Colonic mucosa (tissue), 4 donors: ENCODE results near the gene NEGR1. TPM values are rescaled to one million over a fixed set of nuclear protein-coding genes. Genes with fewer than 3 reads are reported as not detected.

Experiments
- DNase-seq: peaks from one replicate; pipeline ENCODE4 v3.0.0-alpha.2; 2020
- H3K27ac ChIP-seq: fragments of 200-600 bp; one replicate; pipeline ENCODE4 v1.8.0; 2021
- H3K27me3 ChIP-seq: fragments of 200-600 bp; one replicate; pipeline ENCODE4 v1.8.0; 2021
- H3K36me3 ChIP-seq: fragments of 200-600 bp; one replicate; pipeline ENCODE4 v1.8.0; 2021
- H3K4me1 ChIP-seq: fragments of 200-600 bp; one replicate; pipeline ENCODE4 v1.8.0; 2021; ENCODE audit warnings: mild to moderate bottlenecking
- H3K4me3 ChIP-seq: fragments of 200-600 bp; one replicate; pipeline ENCODE4 v1.8.0; 2021
- H3K9ac ChIP-seq, 2 donors: one replicate each; pipeline ENCODE4 v1.7.0; 2013; ENCODE audit warnings: control low read depth in 2 of 2, low read depth in 2 of 2, low read length in 2 of 2
- H3K9me3 ChIP-seq: fragments of 200-600 bp; one replicate; pipeline ENCODE4 v1.8.0; 2021
- CTCF ChIP-seq: fragments of 200-600 bp; IDR thresholded peaks from one replicate; pipeline ENCODE4 v1.8.0; 2022; ENCODE audit warnings: antibody characterized with exemption, mild to moderate bottlenecking
- intact Hi-C: fragments of 100-400 bp; cut with DNase I; formaldehyde crosslinking; loops from one replicate; pipeline ENCODE4 v1.14.1; 2022
- total RNA-seq, 2 donors: library from RNA; stranded (reverse); fragmentation: NEBNext Ultra II Directional in 1 of 2; extraction: Animal tissue kit (Norgen Biotek cat#: 25700) in 1 of 2; gene quantifications; one replicate each; pipeline ENCODE4 v1.2.1, GENCODE V29; 2021
- donor health status: healthy.
- donor health status: DM: no; HTN: no; CAD: no.
- donor health status: DM: no; HTN: no; CAD: no.

The NEGR1 gene
- total RNA-seq, 2 donors from 2014 or later, result 4.0 to 9.2 TPM

- no peak for DNase-seq
- Histone ChIP-seq H3K27me3 (no peaks in the 10 kb centered on the region), H3K4me1 (no peaks in the 10 kb centered on the region), H3K36me3 (no peaks in the 10 kb centered on the region), H3K4me3 (no peak overlapping the region), H3K9me3 (no peaks in the 10 kb centered on the region), H3K9ac (no peak overlapping the region), H3K27ac (no peak overlapping the region)
- intact Hi-C loops, result no loop called here
- no peak for TF ChIP-seq CTCF
These were observed 275.0 kb downstream of the NEGR1 start for GRCh38 chr1:72007312-72007711.

GRCh38 chr1:72006092-72006491 is 276.2 kb downstream of the NEGR1 start:
- Histone ChIP-seq H3K27ac (no peak overlapping the region), H3K27me3 (no peaks in the 10 kb centered on the region), H3K9ac (no peak overlapping the region), H3K4me3 (no peak overlapping the region), H3K36me3 (no peaks in the 10 kb centered on the region), H3K4me1 (no peaks in the 10 kb centered on the region), H3K9me3 (no peaks in the 10 kb centered on the region)
- no peak for TF ChIP-seq CTCF
- intact Hi-C loops, result no loop called here
- DNase-seq, result no peak

DNA sequence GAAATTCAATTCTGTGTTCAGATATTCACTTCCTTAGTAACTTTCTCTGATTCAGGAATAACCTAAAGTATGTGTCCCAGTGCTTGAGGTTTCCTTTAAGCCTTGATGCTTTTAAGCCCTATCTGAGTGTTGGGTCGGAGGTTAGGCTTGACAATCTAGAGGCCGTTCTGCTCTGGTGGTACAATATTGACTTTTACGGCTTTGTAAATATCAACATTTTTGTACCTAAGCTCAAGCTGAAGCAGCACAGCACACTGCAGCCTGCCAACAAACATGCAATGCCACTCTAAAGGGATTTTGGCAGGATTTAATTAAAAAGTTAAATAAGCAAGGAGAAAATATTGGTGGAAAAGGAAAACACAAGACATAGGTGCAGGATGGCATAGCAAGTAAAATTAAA is 279.2 kb downstream of the NEGR1 start:
- no peaks in the 10 kb centered on the region for H3K4me1 ChIP-seq
- no peak for DNase-seq
- no peaks in the 10 kb centered on the region for H3K9me3 ChIP-seq
- TF ChIP-seq CTCF, result no peak
- no peak overlapping the region for H3K9ac ChIP-seq
- H3K36me3 ChIP-seq, result no peaks in the 10 kb centered on the region
- H3K27me3 ChIP-seq, result no peaks in the 10 kb centered on the region
- H3K27ac ChIP-seq, result no peak overlapping the region
- no peak overlapping the region for H3K4me3 ChIP-seq
- intact Hi-C loops, result no loop called here

DNA sequence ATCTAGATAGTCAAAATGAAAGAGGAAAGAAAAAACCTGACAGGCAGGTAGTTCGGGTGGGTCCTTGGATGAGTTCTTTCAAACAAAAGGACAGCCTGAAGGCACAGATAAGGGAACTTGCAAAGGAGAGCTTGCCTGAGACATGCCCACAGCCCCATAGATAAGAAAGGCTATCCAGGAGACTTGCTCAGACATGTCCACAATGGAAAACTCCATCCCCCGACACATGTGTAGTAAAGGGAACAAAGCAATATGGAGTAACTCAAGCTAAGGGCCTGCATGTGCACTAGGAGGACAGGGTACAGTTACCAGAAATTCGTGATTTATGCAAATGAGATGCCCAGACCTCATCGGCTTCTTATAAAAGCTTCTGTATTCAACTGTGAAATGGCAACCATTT is 281.5 kb downstream of the NEGR1 start:
- Histone ChIP-seq H3K36me3 (no peaks in the 10 kb centered on the region), H3K27ac (no peak overlapping the region), H3K9me3 (no peaks in the 10 kb centered on the region), H3K27me3 (no peaks in the 10 kb centered on the region), H3K9ac (no peak overlapping the region), H3K4me1 (no peaks in the 10 kb centered on the region), H3K4me3 (no peak overlapping the region)
- intact Hi-C loops, result no loop called here
- TF ChIP-seq CTCF, result no peak
- no peak for DNase-seq

DNA sequence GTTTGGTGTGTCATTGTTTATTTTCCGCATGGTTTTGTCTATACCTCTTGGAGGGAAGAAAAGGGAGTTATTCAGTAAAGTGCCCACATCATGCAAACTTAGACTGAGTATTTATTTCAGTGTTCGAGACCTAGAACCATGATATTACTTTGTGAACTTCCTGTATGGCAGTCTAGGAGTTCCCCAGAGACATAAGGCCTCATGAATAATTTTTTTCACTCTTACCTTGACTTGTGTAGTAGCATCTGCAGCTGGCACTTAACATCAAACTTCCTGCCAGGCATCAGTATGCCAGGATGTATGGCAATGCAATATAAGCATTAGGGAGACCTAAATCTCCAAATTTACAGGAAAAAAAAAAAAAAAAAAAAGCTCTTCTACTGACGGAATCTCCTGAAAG is 287.7 kb downstream of the NEGR1 start:
- Histone ChIP-seq H3K9me3 (no peaks in the 10 kb centered on the region), H3K27me3 (no peaks in the 10 kb centered on the region), H3K9ac (no peak overlapping the region), H3K36me3 (no peaks in the 10 kb centered on the region), H3K4me3 (no peak overlapping the region), H3K27ac (no peak overlapping the region), H3K4me1 (no peaks in the 10 kb centered on the region)
- intact Hi-C loops, result no loop called here
- no peak for DNase-seq
- no peak for TF ChIP-seq CTCF

DNA sequence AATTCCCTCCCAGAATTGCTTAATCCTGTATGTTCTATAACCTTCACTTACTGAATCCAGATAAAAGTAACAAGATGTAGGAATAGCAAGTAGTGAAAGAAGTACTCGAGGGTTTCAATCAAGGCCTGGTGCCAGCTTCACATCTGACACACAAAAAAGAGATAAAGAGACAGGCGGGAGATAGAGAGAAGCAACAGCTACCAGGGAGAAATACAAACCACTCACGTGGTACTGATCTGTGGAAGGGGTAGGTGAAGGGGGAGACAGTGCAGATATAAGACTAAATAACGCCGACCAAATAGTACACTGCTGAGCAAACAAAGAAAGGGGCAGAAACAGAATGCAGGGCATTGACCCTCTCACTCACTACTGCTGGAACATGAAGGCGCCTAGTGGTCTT is 295.2 kb downstream of the NEGR1 start:
- intact Hi-C loops, result no loop called here

More for the DNA sequence above, 295.2 kb downstream of the NEGR1 start:
- Histone ChIP-seq H3K4me1 (no peaks in the 10 kb centered on the region), H3K9ac (no peak overlapping the region), H3K36me3 (no peaks in the 10 kb centered on the region), H3K27ac (no peak overlapping the region), H3K27me3 (no peaks in the 10 kb centered on the region), H3K9me3 (no peaks in the 10 kb centered on the region), H3K4me3 (no peak overlapping the region)
- no peak for DNase-seq
- TF ChIP-seq CTCF, result no peak
